GM12892 (cell line): ENCODE results near the gene HNRNPD.

Experiments used
- POLR2A ChIP-seq: IDR thresholded peaks from 2 replicates; pipeline ENCODE4 v1.6.1; 2011; ENCODE audit warnings: low read depth, low read length, control low read depth
- TAF1 ChIP-seq: IDR thresholded peaks from 2 replicates; pipeline ENCODE4 v1.6.1; 2011; ENCODE audit warnings: low read depth, mild to moderate bottlenecking, control low read depth, low read length, borderline replicate concordance

- no peak for TF ChIP-seq TAF1
- no peak for TF ChIP-seq POLR2A
Measured at GRCh38 chr4:82382751-82383150, 9.0 kb upstream of the HNRNPD start.
